ENCODE results near the gene GRK5. TPM values are rescaled to one million over a fixed set of nuclear protein-coding genes. Genes with fewer than 3 reads are reported as not detected.

GRK5 gene
- total RNA-seq, 1 experiment from 2014 or later: 1.2 TPM

DNA sequence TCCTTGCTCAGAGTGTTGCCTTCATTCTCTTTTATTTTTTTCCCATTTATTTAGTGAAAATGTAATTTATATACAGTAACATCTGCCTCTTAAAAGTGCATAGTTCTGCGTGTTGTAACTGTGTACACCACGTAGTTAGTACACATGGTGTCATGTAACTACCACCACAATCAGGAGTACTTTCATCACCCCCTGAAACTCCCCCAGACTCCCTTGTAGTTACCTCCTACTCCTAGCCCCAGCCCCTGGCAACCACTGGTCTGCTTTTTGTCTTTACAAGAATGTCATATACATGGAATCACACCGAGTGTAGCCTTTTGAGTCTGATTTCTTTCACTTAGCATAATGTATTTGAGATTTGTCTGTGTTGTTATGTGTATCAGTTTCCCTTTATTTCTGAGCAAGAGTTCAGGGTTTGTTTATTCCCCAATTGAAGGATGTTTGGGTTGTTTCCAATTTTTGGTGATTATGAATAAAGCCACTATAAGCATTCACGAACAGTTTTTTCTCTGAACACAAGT, 50.6 kb downstream of the GRK5 start:
- Histone ChIP-seq H2BK12ac (ENCODE audit: insufficient read length, low read depth, low read length) (no peak overlapping the region), H3K23ac (ENCODE audit: insufficient read length, low read depth, low read length) (no peak overlapping the region), H3K79me1 (ENCODE audit: insufficient read depth, low read depth, low read length, poor library complexity, severe bottlenecking) (no peaks in the 10 kb centered on the region), H3K18ac (ENCODE audit: insufficient read length, low read depth, low read length) (no peak overlapping the region), H3K9me3 (ENCODE audit: control insufficient read depth, low read depth, low read length) (peaks cover 4% of the 10 kb centered on the region), H4K91ac (ENCODE audit: insufficient read length, low read depth, low read length) (no peak overlapping the region), H2BK120ac (ENCODE audit: low read depth, low read length, poor library complexity, severe bottlenecking) (no peak overlapping the region), H3K9ac (ENCODE audit: extremely low read depth, insufficient read length, low read length) (no peak overlapping the region), H4K5ac (ENCODE audit: insufficient read length, low read depth, low read length) (no peak overlapping the region), H2AFZ (ENCODE audit: low read length) (no peak overlapping the region), H3K23me2 (ENCODE audit: insufficient read length, low read depth, low read length, poor library complexity, severe bottlenecking) (no peaks in the 10 kb centered on the region), H3K14ac (ENCODE audit: insufficient read depth, low read length) (no peak overlapping the region), H3K4me2 (ENCODE audit: insufficient read depth, insufficient read length, low read length) (no peak overlapping the region), H3K4me1 (ENCODE audit: insufficient read depth, low read length) (no peaks in the 10 kb centered on the region), H2BK15ac (ENCODE audit: low read depth, low read length) (no peak overlapping the region), H4K8ac (replicated peaks; ENCODE audit: insufficient read length, low read depth, low read length) (no peak overlapping the region), H3K56ac (ENCODE audit: insufficient read length, low read depth, low read length) (no peak overlapping the region), H2BK5ac (ENCODE audit: insufficient read length, low read length) (no peak overlapping the region), H2BK20ac (ENCODE audit: low read depth, low read length, poor library complexity, severe bottlenecking) (no peak overlapping the region), H3T11ph (ENCODE audit: low read length) (no peak overlapping the region), H4K20me1 (ENCODE audit: control insufficient read depth, insufficient read depth, insufficient read length) (no peaks in the 10 kb centered on the region), H3K79me2 (ENCODE audit: insufficient read depth, low read length) (no peaks in the 10 kb centered on the region), H3K27ac (ENCODE audit: insufficient read length, low read depth, low read length) (no peak overlapping the region), H2AK5ac (ENCODE audit: insufficient read length, low read length) (no peak overlapping the region), H3K27me3 (ENCODE audit: insufficient read depth, low read length) (no peaks in the 10 kb centered on the region; the same call in none of the 2 replicates), H3K4ac (ENCODE audit: low read depth, low read length) (no peak overlapping the region)
- Mint-ChIP-seq H3K4me3 (no peak overlapping the region), H3K27me3 (ENCODE audit: low read depth) (peaks cover 43% of the 10 kb centered on the region), H3K4me1 (peaks cover 15 to 16% of the 10 kb centered on the region in 2 experiments), H3K36me3 (ENCODE audit: insufficient read depth in 1 of 3, low read depth in 3 of 3) (peaks cover 5 to 11% (median 5%) of the 10 kb centered on the region in 3 experiments; a peak in 3 of 7 replicates), H3K9me3 (peaks cover 9 to 13% of the 10 kb centered on the region in 2 experiments), H3K27ac (no peak overlapping the region)
- DNase-seq: no peak
- no CpG with 5 or more reads among the region's 4 CpGs for WGBS (ENCODE audit: extremely low coverage, insufficient read length, low lambda C conversion rate)
- TF ChIP-seq, protein P1, sequence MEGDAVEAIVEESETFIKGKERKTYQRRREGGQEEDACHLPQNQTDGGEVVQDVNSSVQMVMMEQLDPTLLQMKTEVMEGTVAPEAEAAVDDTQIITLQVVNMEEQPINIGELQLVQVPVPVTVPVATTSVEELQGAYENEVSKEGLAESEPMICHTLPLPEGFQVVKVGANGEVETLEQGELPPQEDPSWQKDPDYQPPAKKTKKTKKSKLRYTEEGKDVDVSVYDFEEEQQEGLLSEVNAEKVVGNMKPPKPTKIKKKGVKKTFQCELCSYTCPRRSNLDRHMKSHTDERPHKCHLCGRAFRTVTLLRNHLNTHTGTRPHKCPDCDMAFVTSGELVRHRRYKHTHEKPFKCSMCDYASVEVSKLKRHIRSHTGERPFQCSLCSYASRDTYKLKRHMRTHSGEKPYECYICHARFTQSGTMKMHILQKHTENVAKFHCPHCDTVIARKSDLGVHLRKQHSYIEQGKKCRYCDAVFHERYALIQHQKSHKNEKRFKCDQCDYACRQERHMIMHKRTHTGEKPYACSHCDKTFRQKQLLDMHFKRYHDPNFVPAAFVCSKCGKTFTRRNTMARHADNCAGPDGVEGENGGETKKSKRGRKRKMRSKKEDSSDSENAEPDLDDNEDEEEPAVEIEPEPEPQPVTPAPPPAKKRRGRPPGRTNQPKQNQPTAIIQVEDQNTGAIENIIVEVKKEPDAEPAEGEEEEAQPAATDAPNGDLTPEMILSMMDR (conservative IDR thresholded peaks at IDR 0.05): no peak

All from H9 (cell line).